GM21360 (cell line): ENCODE data around the gene LONP1.
"Not testable (repeated sequence)": the region's sequence is repeated elsewhere in the genome, so short reads cannot be mapped to it uniquely, and the experiment has no call there.

Experiments used
- ATAC-seq: cut with Tn5 transposase; IDR thresholded peaks from one replicate; pipeline ENCODE4 v1.9.1; 2021; ENCODE audit warnings: mild to moderate bottlenecking, moderate library complexity; ENCODE audit not compliant: unreplicated experiment

LONP1 gene

DNA sequence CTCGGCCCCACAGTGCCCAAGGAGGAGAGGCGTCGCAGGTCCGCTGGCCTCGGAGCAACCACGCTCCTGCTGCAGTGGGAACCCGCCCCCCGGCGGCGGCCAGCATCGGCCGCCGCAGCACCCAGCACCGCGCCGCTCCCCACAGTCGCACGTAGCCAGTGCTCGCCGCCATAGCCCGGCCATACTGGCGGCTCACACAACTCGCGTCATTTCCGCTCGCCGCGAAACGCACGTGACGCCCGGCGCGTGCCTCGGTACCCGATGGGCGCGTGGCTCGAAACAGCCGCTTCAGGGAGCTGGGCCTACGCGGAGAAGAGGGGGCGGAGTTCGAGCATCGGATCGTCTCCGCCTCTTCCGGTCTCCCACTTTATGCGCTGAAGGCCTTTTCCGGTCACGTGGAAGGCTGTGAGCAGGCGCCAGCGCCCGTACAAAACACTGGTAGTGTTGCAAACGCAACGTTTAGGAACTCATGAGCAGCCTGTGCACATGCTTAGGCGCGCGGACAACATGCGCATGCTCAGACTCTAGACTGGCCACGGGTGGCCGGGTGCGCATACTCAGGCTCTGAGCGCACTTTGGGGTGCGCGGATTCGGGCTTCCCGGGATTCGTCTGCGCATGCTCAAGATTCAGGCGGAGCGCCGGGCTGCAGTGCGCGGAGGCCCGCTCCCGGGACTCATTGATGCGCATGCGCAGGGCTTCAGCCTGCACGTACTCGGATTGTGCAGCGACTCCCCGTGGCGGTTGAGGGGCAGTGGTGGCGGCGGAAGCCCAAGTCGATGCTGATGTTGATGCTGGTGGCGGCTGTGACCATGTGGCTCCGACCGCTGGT is at the start of gene LONP1, which contains the start of gene CATSPERD:
LONP1 (minus strand) TSS at position 186 of the 830 bp plus-strand sequence; CDS start at position 172, 14 bp downstream.
CATSPERD (plus strand) TSS at position 677 of the 830 bp plus-strand sequence; CDS start at position 778, 101 bp downstream.
- peak; percentile 83 for ATAC-seq

- no peak for ATAC-seq
Measured at GRCh38 chr19:5767949-5768348, 48.0 kb upstream of the LONP1 start.

- no peak for ATAC-seq
Measured at GRCh38 chr19:5765220-5765619, 45.3 kb upstream of the LONP1 start.

DNA sequence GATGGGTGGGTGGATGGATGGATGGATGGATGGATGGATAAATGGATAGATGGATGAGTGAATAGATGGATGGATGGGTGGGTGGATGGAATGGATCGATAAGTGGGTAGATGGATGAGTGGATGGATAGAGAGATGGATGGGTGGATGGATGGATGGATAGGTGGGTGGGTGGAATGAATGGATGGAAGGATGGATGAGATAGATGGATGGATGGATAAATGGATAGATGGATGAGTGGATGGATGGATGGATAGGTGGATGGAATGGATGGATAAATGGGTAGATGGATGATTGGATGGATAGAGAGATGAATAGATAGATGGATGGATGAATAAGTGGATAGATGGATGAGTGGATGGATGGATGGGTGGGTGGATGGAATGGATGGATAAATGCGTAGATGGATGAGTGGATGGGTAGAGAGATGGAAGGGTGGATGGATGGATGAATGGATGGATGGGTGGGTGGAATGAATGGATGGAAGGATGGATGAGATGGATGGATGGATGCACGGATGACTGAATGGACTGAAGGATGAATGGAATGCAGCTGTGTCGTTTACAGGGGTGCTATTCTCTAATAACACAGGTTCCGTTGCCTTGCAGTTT is 42.8 kb upstream of the LONP1 start:
- ATAC-seq: no peak

- no peak for ATAC-seq
Measured at GRCh38 chr19:5753743-5754142, 33.8 kb upstream of the LONP1 start.

GRCh38 chr19:5751709-5752108 is 31.8 kb upstream of the LONP1 start:
- no peak for ATAC-seq

DNA sequence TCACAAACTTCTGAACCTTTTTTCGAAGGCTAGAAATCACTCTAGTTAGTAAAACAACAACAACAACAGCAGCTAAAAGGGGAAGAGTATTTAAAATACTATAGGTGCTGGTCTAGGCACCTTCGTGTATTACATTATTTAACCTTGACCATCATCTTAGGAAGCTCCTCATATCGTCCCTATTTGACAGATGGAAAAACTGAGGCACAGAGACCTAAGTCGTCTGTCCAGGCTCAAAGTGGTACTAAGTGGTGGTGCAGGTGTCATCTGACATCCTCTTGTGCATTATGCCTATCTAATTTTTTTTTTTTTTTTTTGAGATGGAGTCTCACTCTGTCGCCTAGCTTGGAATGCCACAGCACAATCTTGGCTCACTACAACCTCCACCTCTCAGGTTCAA is 29.6 kb upstream of the LONP1 start:
- ATAC-seq: no peak

- not testable (repeated sequence) for ATAC-seq
Measured at GRCh38 chr19:5748920-5749319, 29.0 kb upstream of the LONP1 start.

DNA sequence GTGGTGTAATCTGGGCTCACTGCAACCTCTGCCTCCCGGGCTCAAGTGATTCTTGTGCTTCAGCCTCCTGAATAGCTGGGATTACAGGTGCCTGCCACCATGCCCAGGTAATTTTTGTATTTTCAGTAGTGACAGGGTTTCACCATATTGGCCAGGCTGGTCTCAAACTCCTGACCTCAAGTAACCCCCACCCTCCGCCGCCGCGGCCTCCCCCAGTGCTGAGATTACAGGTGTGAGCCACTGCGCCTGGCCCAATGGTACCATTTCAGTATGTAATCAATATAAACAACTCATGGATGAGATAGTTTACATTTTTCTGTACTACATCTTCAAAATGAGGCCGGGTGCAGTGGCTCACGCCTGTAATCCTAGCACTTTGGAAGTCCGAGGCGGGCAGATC is 25.1 kb upstream of the LONP1 start:
- not testable (repeated sequence) for ATAC-seq

- ATAC-seq: no peak
Measured at GRCh38 chr19:5743630-5744029, 23.7 kb upstream of the LONP1 start.

DNA sequence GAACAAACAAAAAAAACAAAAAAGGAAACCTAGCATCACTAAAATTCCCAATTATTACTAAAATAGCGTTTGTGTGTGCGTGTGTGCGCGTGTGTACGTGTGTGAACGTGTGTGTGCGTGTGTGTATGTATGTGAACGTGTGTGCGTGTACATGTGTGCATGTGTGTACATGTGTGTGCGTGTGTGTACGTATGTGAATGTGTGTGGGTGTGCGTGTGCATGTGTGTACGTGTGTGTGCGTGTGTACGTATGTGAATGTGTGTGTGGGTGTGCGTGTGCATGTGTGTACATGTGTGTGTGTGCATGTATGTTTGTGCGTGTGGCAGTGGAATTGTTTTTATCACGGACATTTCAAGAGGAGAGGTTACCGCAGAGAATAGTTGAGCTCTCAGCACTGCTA is 22.1 kb upstream of the LONP1 start:
- no peak for ATAC-seq

GRCh38 chr19:5738423-5738822 is 18.5 kb upstream of the LONP1 start:
- ATAC-seq: no peak

DNA sequence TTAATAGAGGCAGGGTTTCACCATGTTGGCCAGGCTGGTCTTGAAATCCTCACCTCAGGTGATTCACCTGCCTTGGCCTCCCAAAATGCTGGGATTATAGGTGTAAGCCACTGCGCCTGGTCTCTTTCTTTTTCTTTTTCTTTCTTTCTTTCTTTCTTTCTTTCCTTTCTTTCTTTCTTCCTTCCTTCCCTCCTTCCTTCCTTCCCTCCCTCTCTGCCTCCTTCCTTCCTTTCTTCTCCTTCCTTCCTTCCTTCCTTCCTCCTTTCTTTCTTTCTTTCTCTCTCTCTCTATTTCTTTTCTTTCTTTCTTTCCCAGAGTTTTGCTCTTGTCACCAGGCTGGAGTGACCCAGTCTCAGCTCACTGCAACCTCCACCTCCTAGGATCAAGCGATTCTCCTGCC is 13.2 kb upstream of the LONP1 start:
- ATAC-seq: not testable (repeated sequence)

GRCh38 chr19:5727453-5728050 is 7.6 kb upstream of the LONP1 start:
- ATAC-seq: no peak

GRCh38 chr19:5719274-5719960 is 529 bp downstream of the LONP1 start:
- no peak for ATAC-seq

GRCh38 chr19:5718579-5719273 is 1.2 kb downstream of the LONP1 start:
- ATAC-seq: no peak

DNA sequence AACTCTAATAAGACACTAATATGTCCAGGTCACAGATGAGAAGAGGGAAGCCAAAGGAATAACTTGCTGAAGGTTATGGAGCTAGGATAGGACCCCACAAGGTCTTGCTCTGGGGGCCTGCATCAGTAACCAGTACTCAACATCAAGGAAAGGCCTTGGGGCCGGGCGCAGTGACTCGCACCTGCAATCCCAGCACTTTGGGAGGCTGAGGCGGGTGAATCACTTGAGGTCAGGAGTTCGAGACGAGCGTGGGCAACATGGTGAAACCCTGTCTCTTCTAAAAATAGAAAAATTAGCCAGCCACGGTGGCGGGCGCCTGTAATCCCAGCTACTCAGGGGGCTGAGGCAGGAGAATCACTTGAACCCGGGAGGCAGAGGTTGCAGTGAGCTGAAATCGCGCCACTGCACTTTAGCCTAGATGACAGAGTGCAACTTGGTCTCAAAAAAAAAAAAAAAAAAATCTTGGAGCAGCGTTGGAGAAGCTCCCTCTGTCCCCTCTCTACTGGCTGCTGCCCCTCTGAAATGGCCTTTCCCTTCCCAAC is 1.8 kb downstream of the LONP1 start:
- ATAC-seq: no peak

DNA sequence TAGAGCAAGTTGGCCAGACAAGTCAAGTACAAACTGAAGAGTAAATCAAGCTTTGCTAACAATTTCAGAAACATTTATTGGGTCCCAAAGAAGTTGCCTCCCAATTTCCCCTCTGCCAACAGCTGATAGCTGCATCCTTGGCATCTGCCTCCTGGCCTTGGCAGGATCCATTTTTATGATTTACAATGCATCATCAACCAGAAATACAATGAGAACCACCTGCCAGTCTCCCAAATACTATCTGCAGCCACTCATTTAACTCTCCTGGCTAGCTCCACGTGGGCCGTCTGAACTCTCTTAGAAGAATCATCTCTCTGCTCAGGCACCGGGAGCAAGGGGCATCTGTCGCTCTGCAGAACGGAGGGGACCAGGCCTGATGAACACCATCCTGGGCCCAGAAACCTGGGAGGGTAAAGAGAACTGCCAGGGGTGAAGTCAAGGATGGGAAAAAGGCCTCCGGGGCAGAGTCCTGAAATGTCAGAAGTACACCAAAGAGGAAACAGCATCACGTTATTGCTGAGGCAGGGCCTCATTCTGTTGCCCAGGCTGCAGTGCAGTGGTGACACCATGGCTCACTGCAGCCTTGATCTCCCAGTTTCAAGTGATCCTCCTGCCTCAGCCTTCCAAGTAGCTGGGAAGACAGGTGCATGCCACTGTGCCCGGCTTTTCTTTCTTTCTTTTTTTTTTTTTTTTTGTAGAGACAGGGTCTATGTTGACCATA is 2.6 kb downstream of the LONP1 start:
- no peak for ATAC-seq

DNA sequence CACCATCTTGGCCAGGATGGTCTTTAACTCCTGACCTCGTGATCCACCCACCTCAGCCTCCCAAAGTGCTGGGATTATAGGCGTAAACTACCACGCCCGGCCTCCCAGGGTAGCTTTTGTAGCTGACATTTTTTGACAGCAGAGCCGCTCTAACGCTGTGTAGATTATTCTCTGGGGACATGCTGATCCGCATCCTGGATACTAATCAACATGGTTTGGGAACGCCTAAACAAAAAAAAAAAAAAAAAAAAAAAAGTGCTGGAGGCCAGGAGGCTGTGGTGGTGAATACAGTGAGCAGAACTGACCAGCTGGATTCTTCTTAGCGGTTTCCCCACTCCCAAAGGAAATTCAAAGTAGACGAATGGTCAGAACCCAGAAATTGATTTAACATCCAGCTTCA is 5.1 kb downstream of the LONP1 start:
- ATAC-seq: no peak

GRCh38 chr19:5713228-5713627 is 6.7 kb downstream of the LONP1 start:
- ATAC-seq: no peak
